RPMI8226 (cell line): ENCODE results near the gene MFN2.
"Not testable (repeated sequence)": the region's sequence is repeated elsewhere in the genome, so short reads cannot be mapped to it uniquely, and the experiment has no call there.

Experiments used
- DNase-seq: peaks from one replicate; pipeline ENCODE4 v3.0.0-alpha.2; 2015

Gene MFN2

DNA sequence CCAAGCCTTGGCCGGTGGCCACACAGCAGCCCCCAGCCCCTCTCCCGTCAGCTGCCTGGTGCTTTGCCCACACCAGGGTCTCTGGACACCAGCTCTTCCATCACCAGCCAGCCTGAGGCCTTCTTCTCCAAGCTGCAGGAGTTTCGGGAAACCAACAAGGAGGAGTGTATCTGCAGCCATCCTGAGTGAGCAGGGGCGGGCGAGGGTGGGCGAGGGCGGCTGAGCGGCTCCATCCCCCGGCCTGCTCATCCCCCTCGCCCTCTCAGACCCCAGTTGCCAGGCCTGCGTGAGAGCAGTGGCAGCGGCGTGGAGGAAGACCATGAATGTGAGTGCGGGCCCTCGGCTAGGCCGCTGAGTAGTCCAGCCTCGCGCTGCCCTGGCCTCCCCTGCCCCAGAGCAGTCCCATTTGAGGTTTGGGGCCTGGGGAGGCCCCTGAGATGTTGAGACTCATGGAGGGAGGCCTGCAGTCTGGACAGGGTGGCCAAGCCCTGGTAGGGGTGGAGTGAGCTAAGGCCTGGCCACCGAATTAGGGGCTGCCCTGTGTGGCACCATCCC lies 48.8 kb downstream of the MFN2 start:
- no peak for DNase-seq

DNA sequence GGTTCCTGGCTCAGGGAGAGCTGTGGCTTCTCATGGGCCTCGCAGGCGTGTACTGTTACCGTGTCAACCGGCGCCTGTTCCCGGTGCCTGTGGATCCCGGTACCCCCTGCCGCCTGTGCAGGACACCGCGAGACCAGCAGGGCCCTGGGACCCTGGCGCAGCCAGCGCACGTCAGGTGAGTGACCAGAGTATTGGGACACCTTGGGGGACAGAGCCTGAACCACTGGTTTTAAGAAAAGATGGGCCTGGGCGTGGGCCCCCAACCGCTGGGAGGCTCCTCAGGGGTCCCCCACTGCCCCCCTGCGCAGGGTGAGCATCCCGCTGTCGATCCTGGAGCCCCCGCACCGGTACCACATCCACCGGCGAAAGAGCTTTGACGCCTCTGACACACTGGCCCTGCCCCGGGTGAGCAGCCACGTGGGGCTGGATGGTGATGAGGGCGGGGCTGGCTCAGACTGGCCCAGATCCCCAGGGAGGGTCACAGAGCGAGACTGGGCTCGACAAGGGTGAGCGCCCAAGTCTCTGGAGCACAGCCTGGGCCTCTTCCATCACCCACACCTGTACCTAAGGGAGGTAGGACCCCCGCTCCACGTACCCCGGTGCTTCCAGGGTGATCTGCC lies 49.6 kb downstream of the MFN2 start:
- DNase-seq: no peak

DNA sequence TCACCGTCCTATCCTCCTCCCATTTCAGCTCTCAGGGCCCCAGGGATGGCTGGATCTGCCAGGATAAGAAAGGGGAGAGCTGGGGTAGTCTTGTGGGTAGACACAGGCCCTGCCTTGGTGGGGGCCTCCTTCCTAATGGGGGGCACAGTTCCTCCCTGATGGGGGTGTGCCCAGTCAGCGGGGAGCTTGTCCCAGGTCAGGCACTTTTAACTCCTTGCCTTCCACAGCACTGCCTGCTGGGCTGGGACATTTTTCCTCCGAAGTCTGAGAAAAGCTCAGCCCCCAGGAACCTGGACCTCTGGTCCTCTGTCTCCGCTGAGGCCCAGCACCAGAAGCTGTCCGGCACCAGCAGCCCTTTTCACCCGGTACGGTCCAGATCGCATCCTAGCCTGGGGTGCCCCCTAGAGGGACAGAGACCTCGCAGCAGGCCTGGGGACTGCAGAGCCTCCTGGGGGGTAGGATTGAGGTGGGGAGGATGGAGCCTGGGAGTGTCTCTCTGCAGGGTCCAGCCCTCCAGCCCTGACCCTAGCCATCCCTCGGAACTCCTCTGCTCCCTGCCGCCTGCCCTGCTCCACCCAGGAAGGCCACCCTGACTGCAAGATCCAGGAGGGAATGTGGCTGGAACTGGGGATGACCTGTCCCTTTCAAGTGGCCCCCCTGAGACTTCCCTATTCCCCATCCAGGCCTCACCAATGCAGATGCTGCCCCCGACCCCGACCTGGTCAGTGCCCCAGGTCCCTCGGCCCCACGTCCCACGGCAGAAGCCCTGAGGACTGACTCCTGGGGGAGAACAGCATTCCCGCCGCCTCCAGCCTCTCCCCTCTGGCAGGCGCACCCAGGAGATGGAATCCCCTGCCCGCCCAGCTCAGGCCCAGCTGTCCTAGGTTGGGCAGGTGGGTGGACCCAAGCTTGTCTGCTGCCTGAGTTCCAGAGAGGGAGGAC lies 51.1 kb downstream of the MFN2 start:
- DNase-seq: peak; percentile 38

DNA sequence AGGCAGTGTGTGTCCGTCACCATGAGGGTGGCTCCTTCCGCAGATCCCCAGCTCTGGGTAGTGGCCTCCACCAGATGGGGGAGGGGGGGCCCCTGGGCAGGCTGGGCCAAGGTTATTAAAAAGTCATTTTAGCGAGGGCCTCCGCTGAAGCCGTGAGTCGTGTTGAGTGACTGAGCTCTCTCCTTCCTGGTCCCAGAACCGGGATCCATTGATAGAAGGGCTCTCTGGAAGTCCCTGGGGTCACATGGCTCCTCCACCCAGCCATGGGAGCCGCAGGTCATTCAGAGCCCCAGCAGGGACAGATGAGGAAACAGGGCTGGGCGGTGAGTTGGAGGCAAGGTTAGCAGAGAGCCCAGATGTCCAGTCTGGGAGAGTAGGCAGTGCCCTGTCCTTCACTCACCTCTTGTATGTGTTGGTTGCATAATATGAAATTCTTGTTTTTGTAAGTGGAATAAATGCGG lies 51.9 kb downstream of the MFN2 start:
- DNase-seq: no peak

DNA sequence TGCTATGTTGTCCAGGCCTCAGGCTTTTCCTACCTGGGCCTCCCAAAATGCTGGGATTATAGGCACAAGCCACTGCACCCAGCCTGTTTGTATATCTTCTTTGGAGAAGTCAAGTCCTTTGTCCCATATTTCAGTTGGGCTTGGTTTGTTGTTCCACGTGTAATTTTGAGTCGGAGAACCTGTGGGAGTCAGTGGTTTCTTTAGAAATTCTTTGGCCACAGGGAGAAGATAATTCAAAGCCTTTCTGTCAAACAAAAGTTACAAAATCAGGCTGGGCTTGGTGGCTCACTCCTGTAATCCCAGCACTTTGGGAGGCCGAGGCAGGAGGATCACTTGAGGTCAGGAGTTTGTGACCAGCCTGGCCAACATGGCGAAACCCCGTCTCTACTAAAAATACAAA lies 53.2 kb downstream of the MFN2 start:
- not testable (repeated sequence) for DNase-seq

DNA sequence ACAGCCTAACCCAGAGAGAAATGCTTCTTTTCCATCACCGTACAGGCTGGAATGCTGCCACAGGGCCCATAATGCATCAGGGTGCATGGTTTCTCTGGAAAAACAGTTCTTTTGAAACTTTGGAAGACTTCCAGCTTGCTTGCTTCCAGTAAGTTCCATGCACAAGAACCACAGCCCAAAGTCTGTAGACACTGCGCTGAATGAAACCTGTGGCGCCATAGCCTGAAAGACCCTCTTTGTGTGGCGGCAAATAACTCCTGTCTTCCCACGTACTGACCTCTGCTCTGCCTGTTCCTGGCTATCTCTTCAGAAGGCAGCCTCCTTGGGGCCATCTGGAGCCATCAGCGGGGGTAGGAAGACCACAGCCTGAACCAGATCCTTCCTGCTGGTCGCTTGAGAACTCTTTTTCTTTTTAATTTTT lies 54.1 kb downstream of the MFN2 start:
- DNase-seq: no peak

DNA sequence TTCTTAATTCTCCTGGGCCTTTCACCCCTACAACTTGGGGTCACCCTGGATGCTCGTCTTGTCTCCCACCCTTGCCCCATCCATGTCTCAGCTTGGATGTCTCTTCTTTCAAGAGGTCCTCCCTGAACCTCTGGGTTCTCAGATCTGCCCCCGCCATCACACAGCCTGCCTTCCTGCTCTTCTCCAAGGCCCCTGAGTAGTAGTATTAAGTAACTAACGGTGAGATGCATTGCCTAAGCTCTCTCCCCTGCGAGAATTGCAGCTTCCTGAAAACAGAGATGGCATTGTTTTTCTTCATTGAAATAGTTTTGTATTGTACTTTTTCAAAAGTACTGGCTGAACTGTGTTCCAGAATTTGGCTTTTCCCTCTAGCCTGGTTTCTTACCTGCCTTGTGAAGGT lies 55.1 kb downstream of the MFN2 start:
- DNase-seq: no peak

DNA sequence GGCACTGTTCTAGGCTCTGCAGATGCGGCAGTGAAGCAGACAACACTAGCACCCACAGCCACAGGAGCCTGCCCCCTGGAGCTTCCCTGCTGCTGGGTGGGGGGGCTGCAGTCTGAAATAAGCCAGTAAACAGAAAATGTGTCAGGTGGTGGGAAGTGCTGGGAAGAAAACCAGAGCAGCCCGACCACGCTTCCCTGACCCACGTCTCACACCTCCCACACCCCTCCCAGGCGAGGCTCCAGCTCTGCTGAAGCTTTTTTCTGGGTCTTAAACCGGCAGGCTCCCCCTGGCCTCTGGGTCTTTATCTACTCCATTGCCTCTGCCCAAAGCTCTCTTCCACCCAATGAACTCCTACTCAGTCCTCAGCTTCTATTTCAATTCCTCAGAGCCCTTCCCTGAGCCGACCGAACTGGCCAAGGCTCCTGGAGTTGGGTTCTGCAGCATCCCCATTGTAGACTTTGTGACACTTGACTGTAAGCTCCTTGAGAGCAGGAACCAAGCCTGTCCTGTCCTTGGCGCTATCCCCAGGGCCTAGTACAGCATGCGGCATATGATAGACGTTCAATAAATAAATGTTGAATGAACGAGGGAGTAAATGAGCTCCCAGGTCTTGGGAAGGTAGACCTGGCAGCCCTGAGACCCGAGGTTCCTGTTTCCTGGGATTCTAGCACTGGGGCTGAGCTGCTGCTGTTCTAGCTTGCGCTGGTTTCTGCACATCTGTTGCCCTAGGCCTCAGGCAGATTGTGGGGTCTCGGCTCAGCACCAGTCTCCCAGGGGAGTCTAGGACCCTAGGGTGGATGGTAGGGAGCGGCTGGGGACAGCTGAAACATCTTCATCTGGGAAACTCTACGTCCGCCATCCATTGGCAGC lies 57.5 kb downstream of the MFN2 start:
- DNase-seq: no peak

DNA sequence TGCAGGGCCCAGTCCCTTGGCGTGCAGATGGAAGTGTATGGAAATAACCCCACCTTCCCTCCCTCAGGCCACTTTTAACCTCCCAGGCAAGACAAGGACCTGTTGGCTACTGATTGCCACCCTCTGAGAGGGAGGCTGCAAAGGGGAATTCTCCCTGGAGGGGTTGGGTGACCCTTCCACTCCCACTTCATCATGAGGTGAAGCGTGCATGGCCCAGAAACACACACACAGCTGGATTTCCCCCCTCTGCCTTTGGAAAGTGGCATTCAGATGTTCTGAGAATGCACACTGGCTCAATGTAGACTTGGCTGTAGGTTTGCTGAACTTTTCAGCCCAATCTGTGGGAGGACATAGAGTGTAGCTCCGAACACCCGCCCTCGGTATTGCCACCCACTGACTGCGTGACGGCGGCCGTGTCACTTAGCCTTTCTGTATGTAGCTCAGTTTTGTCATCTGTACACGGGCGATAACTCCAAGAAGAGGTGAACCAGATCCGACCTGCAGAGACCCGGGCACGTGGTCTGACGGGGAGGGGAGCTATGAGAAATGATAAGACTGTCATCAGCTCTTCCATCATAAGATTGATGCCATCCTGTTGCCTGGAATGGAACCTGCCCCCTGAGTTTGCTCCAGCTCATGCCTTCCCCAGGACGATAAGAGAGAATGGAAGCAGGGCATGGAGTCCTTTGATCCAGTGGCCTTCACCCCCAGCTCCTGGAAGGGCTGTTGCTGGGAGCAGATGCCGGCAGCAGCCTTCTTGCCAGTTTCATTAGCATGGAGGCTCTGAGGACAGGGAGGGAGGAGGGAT lies 58.3 kb downstream of the MFN2 start:
- no peak for DNase-seq

DNA sequence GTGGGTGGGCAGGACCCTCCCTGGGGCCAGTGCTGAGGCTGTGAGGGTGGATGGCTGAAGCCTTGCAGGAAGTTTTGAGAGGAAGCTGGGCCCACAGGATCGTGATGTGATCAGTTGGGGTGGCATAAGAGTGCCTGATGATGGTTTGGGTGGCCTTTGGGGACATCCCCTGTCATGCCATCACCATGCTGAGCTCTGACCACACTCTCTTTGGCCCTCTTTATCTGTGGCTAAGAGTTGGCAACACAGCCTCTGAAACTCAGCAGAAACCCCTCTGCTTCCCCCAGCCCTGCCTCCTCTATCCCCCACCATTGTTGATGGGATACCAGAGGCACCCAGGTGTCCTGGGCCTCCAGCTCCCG lies 58.9 kb downstream of the MFN2 start:
- DNase-seq: no peak

DNA sequence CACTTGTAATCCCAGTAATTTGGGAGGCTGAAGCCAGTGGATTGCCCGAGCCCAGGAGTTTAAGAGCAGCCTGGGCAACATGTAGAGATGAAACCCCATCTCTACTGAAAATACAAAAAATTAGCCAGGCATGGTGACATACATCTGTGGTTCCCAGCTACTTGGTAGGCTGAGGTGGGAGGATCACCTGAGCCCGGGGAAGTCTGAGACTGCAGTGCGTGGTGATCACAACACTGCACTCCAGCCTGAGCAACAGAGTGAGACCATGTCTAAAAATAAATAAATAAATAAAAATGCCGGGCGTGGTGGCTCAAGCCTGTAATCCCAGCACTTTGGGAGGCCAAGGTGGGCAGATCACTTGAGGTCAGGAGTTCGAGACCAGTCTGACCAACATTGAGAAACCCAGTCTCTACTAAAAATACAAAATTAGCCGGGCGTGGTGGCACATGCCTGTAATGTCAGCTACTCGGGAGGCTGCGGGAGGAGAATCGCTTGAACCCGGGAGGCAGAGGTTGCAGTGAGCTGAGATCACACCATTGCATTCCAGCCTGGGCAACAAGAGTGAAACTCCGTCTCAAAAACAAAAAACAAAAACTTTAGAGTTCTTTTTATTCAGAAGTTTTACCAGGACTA lies 59.7 kb downstream of the MFN2 start:
- peak; percentile 62 for DNase-seq

DNA sequence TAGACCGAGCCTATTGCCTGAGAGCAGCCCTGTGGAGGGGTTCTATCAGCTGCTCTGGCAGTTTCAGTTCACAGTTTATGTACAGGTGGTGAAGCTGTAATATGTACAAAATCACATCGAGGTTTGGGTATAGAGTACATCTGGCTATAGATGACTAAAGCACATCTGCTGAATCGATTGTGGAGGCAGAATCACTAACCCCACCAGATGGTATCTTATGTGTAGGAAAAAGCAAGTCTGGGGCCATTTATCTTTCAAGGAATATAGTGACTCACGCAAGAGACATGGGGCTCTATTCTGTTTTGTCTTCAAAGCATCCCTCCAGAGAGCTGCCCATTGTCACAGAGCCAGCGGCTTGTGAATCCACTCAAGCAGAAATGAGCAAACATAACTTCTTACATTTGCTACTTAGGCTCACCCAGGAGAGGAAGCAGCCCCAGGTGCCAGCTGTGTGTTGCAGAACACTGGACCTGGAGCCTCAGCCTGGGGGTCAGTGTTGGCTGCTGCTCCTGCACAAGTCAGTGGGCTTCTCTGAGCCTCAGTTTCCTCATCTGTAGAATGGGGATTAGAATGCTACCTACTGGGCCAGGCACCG lies 60.3 kb downstream of the MFN2 start:
- DNase-seq: peak; percentile 87

DNA sequence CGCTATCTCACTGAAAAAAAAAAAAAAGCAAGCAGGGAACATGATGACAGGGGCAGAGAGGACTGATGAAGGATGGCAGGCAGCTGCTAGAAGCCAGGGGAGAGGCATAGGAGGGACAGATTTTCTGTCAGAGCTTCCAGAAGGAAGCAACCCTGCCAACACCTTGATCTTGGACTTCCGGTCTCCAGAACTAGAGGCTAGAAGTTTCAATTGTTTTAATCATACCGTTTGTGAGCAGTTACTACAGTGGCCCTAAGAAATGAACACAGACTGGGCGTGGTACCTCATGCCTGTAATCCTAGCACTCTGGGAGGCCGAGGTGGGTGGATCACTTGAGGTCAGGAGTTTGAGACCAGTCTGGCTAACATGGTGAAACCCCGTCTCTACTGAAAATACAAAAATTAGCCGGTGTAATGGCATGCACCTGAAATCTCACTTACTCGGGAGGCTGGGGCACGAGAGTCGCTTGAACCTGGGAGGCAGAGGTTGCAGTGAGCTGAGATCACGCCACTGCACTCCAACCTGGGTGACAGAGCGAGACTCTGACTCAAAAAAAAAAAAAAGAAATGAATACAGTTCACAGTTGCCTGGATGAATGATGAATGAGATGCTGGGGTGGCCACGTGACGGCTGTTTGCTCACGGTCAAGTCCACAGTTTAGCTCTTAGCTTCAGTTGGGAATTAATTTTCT lies 64.1 kb downstream of the MFN2 start:
- peak; percentile 23 for DNase-seq

DNA sequence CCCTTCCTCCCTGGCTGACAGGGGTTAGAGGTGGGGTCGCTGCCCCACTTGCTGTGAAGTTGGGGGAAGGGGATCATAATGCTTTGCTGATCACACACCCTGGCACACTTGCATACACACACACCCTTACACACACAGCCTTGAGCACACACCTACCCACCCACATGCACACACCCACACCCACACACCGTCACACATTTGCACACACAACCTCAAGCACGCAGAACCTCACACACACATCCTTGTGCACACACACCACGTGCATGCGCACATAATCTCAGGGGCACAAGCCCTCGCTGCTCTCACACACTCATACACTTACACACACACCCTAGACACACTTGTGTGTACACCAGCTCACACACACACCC lies 66.5 kb downstream of the MFN2 start:
- no peak for DNase-seq

DNA sequence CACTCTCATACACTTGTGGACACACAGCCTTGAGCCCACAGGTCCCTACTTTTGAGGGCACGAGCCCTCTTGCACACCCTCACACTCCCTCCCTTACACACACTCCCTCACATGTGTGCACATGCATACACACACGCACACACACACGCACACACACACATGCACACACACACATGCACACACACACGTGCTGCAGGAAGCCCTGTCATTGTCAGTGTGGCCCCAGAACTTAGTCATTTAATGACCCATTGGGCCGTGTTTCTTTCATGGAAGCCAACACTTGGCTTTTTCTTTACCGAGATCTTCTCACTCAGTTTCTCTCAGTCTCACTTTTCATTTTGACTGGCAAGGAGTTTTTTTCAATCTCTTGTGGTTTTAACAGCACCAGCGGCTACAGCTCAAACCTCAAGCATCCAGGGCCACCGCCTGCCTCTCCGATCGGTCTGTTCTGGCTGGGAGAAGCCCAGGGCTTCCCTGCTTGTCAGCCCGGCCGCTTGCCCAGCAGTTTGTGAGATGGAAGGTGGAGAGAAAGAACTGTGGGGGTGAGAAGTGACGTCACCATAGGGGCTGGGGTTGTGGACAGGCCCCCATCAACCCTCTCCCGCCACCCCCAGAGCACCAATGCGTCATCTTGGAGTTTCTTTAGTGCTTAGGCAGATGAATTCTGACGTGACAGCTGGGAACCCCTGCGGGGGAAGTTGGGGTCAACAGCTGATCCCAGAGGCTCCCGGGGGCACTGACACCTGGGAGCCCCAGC lies 67.1 kb downstream of the MFN2 start:
- DNase-seq: peak; percentile 83

DNA sequence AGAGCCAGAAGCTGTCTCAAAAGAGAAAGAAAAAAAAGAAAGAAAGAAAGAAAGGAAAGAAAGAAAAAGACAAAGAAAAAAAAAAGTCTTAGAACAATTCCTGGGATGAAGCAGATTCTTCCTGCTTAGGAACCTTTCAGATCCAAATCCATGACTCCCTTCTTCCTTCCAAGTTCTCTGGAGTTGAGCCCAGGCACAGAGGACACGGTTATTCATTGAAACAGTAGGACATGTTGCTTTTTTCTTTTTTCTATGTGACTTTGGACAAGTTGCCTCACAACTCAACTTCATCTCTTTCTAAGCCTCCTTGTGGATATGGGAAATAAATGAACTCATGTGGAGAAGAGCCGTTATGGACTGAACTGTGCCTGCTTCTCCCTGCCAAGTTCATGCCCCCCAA lies 68.1 kb downstream of the MFN2 start:
- DNase-seq: no peak

DNA sequence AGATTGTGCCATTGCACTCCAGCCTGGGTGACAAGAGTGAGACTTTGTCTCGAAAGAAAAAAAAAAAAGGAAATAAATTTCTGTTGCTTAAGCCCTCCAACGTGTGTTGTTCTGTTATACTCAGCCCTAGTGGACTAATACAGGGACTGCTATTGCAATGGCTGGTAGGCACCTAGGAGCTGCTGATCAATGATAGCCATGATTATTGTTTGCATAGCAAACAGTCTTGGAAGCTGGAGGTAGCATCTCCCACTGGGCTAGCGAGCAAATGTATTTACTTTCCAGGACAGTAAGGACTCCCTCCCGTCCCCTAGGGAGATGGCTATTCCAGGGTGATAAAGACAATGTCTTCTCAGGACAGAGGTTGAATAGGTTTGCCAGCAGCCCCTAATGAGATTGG lies 69.4 kb downstream of the MFN2 start:
- no peak for DNase-seq

DNA sequence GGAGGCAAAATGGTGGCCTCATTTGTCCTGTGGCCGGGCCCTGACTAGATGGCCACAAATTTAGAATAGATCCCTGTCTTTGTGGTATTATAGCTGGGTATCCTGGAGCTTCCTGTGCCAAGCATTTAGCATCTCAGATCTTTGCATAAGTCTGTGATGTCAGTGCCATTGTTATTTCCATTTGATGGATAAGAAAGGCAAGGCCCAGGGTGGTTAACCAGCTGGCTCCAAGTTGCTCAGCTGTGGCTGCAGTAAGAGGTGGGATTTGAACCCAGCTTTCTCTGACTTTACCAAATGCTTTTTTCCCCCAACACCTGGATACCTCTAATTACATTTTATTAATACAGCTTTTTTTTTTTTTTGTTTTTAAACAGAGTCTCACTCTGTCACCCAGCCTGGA lies 71.1 kb downstream of the MFN2 start:
- DNase-seq: no peak

DNA sequence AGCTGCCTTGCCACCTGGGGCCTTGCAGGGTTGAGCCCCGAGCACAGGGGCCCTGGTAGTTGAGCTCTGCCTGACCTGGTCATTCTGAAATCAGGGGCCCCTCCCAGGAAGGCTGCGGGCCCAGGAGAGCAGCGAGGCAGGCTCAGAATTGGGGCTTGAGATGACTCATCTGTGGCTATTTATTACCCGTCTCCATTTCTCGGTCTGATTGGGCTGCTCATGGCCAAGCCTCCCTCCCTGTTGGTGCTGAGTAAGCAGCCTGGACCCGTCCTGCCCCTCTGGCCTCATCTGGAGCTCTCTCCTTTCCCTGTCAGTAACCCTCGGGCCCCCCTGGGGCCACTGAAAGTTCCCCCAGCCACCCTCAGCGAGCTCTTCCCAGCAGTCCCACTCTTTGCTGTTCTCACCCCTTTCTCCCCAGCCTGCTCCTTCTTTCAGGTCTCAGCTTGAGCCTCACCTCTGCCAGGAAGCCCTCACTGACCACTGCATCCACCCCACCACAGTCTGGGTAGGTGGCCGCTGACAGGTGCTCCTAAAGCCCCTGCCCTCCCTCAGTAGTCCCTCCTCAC lies 71.8 kb downstream of the MFN2 start:
- DNase-seq: peak; percentile 93
